Fibroblast of the aortic adventitia (primary cell): ENCODE data around the gene DYTN. TPM values are rescaled to one million over a fixed set of nuclear protein-coding genes. Genes with fewer than 3 reads are reported as not detected.

Experiments used
- DNase-seq: peaks from one replicate; pipeline ENCODE4 v3.0.0-alpha.2; 2010; ENCODE audit warnings: low read depth
- H3K4me3 ChIP-seq: 2 replicates; pipeline ENCODE4 v1.5.1; 2011; ENCODE audit warnings: low read depth, mild to moderate bottlenecking, control low read depth, low read length, moderate library complexity
- CTCF ChIP-seq: IDR thresholded peaks from 2 replicates; pipeline ENCODE4 v1.5.1; 2011; ENCODE audit warnings: mild to moderate bottlenecking, low read length, control low read depth, inconsistent platforms; ENCODE audit not compliant: insufficient read depth
- total RNA-seq: library from RNA; depleted of rRNA; stranded (reverse); fragments of >200 nt; gene quantifications from 2 replicates; pipeline ENCODE4 v1.2.3, GENCODE V29; 2012; ENCODE audit warnings: low replicate concordance

Gene DYTN
- total RNA-seq, 1 donor, result not detected

DNA sequence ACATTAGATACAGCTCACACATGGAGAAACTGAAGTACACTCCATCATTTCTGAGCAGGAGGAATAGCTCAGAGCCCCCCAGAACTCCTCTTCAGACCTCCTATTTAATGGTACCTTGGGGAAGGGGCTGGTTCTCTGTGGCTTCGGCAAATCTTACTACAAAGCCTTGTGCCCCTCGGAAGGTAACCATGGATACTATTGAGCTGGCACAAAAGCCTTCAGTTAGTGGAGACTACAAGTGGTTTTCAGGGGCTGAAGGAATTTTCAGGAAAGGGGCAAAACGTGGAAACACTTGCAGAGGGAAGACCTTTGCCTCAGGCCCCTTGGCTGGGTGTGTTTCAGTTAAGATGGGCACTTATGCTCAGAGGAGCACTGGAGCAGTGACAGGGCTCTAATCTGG, 77.0 kb downstream of the DYTN start:
- DNase-seq, result no peak
- no peak for TF ChIP-seq CTCF
- H3K4me3 ChIP-seq, result no peak overlapping the region

DNA sequence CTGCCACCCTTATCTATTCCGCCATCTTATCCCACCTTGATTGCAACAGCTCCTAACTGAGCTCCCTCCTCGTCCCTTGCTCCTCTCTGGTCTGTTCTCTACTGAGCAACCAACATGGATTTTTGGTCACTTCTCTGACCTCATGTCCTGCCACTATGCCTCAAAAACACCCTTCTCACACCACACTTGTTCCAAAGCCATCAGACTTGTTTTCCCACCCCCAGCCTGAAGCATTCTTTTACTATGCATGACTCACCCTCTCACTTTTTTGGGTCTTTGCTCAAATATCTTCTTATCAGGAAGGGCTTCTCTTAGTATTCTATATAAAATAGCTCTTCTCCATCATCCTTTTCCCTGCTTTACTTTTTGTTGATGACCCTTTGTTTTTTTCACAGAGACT, 78.6 kb downstream of the DYTN start:
- DNase-seq, result no peak
- TF ChIP-seq CTCF, result no peak
- no peak overlapping the region for H3K4me3 ChIP-seq

DNA sequence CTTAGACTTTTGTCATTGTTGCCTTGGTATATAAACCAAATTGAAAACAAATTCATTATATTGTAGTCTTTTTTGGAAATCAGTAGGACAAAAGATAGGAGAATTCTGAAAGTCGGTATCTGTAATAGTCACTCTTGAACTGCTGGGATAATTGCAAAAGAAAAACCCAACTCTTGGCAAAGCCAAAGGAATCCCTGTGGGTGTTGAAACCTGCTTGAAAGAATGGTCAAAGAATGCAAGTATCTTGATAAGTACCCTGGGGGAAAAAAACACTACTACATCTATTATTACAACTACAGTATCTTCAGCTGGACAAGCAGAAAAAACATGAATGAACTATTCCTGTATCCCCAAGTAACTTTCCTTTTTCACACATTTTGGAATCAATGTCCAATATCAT, 83.2 kb downstream of the DYTN start:
- no peak for TF ChIP-seq CTCF

GRCh38 chr2:206631340-206631739, 86.9 kb downstream of the DYTN start:
- DNase-seq, result no peak
- H3K4me3 ChIP-seq, result no peak overlapping the region

More for the DNA sequence above, 83.2 kb downstream of the DYTN start:
- H3K4me3 ChIP-seq, result no peak overlapping the region
- peak; percentile 20 for DNase-seq

GRCh38 chr2:206627632-206628031, 90.6 kb downstream of the DYTN start:
- no peak for DNase-seq
- no peak for TF ChIP-seq CTCF
- H3K4me3 ChIP-seq, result no peak overlapping the region

More at GRCh38 chr2:206631340-206631739, 86.9 kb downstream of the DYTN start:
- no peak for TF ChIP-seq CTCF

GRCh38 chr2:206626108-206626507, 92.1 kb downstream of the DYTN start:
- TF ChIP-seq CTCF, result no peak
- H3K4me3 ChIP-seq, result no peak overlapping the region
- DNase-seq, result no peak

GRCh38 chr2:206619011-206619410, 99.2 kb downstream of the DYTN start:
- no peak for TF ChIP-seq CTCF
- H3K4me3 ChIP-seq, result no peak overlapping the region
- DNase-seq, result no peak
